Measurements from ENCODE around the gene SERPINA1.

The SERPINA1 gene

DNA sequence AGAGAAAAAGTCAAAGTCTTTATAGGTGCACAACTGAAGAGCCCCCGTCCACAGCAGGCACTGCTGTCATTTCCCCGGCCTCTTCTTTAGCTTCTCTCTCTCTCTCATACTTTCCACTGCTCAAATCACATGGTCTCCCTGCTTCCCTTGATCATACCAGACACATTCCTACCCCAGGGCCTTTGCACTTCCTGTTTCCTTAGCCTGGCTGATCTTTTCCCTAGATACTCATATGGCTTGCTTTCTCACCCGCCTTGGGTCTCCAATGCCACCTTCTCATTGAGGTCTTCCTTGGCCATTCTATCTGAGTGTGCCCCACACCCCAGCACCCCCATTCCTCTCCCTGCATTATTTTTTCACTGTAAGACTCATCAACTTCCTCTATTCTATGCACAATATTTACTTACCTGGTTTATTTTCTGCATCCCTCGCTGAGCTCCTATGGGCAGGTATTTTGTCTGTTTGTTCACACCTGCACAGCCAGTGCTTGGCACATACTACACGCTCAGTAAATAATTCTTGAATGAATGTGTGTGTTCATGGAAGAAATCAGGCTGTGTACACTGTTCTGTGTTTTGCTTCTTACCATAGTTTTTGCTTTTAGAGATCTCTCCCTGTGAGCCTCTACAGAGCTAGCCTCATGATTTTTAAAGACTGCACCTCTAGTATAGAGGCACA is 31.9 kb downstream of the SERPINA1 start:
- TF ChIP-seq POLR2AphosphoS5 (IDR thresholded peaks at IDR 0.05; ENCODE audit: low read depth, low read length) (no peak), FOXP2 (optimal IDR thresholded peaks at IDR 0.05; ENCODE audit: borderline replicate concordance, extremely low read depth, extremely low read length, insufficient read depth) (no peak), SIN3A (IDR thresholded peaks at IDR 0.05; ENCODE audit: borderline replicate concordance, insufficient read depth, low read length) (no peak), TAF1 (IDR thresholded peaks at IDR 0.05; ENCODE audit: borderline replicate concordance, insufficient read depth, low read length) (no peak)
- TF ChIP-seq, protein P1, sequence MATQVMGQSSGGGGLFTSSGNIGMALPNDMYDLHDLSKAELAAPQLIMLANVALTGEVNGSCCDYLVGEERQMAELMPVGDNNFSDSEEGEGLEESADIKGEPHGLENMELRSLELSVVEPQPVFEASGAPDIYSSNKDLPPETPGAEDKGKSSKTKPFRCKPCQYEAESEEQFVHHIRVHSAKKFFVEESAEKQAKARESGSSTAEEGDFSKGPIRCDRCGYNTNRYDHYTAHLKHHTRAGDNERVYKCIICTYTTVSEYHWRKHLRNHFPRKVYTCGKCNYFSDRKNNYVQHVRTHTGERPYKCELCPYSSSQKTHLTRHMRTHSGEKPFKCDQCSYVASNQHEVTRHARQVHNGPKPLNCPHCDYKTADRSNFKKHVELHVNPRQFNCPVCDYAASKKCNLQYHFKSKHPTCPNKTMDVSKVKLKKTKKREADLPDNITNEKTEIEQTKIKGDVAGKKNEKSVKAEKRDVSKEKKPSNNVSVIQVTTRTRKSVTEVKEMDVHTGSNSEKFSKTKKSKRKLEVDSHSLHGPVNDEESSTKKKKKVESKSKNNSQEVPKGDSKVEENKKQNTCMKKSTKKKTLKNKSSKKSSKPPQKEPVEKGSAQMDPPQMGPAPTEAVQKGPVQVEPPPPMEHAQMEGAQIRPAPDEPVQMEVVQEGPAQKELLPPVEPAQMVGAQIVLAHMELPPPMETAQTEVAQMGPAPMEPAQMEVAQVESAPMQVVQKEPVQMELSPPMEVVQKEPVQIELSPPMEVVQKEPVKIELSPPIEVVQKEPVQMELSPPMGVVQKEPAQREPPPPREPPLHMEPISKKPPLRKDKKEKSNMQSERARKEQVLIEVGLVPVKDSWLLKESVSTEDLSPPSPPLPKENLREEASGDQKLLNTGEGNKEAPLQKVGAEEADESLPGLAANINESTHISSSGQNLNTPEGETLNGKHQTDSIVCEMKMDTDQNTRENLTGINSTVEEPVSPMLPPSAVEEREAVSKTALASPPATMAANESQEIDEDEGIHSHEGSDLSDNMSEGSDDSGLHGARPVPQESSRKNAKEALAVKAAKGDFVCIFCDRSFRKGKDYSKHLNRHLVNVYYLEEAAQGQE (IDR thresholded peaks at IDR 0.05; ENCODE audit: insufficient read depth in 1 of 2, low read depth in 2 of 2, low read length in 2 of 2), result no peak

DNA sequence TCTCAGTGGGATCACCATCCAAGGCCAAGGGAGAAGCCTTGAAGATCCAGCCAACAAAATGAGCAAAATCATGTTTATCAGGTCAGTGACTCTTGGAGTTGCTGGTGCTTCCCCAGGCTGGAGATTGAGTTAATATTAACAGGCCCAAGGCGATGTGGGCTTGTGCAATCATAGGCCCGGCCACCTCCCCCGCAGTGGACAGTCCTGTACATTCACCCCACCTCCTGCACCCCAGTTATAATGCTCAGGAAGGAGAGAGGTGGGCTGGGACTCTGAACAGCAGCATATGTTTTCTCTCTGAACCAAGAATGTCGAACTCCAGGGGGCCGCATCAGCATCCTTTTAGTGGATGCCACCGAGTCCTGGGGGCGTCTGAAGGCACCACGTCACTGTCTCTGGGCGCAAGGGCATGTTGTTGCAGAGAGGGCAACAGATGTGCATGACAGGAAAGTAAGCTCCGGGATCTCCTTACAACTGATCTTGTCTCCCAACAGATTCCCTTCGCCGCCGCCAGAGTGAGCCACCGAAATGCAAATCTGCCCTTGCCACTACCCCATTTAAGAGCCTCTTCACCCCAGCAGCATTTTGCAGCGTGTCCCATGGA is 33.1 kb downstream of the SERPINA1 start:
- TF ChIP-seq, protein P1 (IDR thresholded peaks at IDR 0.05; ENCODE audit: insufficient read depth in 1 of 2, low read depth in 2 of 2, low read length in 2 of 2), result no peak
- TF ChIP-seq SIN3A (IDR thresholded peaks at IDR 0.05; ENCODE audit: borderline replicate concordance, insufficient read depth, low read length), result no peak
- no peak for TF ChIP-seq TAF1 (IDR thresholded peaks at IDR 0.05; ENCODE audit: borderline replicate concordance, insufficient read depth, low read length)
- no peak for TF ChIP-seq POLR2AphosphoS5 (IDR thresholded peaks at IDR 0.05; ENCODE audit: low read depth, low read length)

DNA sequence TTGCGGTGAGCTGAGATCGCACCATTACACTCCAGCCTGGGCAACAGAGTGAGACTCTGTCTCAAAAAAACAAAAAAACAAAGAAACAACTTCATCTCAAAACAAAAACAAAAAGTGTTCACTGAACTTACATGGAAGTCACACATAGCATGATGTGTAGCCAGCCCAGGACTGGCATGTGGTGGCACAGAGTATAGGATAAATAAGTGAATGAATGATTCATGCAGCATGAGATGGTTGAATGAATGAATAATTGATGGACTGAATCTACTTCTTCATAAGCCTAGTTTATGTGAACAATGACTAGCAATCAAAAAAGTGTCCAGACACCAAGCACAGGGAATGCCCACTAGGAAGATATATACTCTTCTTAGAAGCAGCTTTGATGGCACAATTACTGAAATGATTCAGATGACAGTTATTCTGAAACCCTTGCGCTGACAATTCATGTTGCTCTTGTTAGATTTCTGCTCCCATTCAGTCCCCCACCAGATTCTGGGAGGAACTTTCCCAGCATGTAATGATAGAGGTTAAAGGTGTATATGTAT is 33.7 kb downstream of the SERPINA1 start:
- TF ChIP-seq SIN3A (IDR thresholded peaks at IDR 0.05; ENCODE audit: borderline replicate concordance, insufficient read depth, low read length) (no peak), FOXP2 (optimal IDR thresholded peaks at IDR 0.05; ENCODE audit: borderline replicate concordance, extremely low read depth, extremely low read length, insufficient read depth) (no peak), POLR2AphosphoS5 (IDR thresholded peaks at IDR 0.05; ENCODE audit: low read depth, low read length) (no peak), TAF1 (IDR thresholded peaks at IDR 0.05; ENCODE audit: borderline replicate concordance, insufficient read depth, low read length) (no peak)
- TF ChIP-seq, protein P1 (IDR thresholded peaks at IDR 0.05; ENCODE audit: insufficient read depth in 1 of 2, low read depth in 2 of 2, low read length in 2 of 2), result no peak

DNA sequence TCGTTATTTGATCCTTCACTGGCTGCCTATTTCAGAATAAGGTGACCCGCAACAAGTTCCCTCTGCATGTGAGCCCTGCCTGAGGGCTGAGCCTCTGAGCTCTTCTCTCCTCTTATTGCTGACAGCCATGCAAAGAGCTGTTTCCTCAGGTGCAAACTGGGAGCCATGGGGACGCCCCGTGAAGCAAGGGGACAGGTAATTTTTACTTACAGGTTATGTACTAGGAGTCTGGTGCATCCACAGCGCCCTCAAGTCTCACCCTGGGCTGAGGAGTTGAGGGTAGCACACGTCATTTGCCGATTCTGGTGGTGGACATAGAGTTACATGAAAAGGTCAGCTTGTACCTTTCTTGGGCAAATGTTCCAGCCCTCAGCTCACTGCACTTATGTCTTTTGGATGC is 39.1 kb downstream of the SERPINA1 start:
- TF ChIP-seq, protein P1 (IDR thresholded peaks at IDR 0.05; ENCODE audit: insufficient read depth in 1 of 2, low read depth in 2 of 2, low read length in 2 of 2), result no peak
- TF ChIP-seq POLR2AphosphoS5 (IDR thresholded peaks at IDR 0.05; ENCODE audit: low read depth, low read length) (no peak), TAF1 (IDR thresholded peaks at IDR 0.05; ENCODE audit: borderline replicate concordance, insufficient read depth, low read length) (no peak), SIN3A (IDR thresholded peaks at IDR 0.05; ENCODE audit: borderline replicate concordance, insufficient read depth, low read length) (no peak), FOXP2 (optimal IDR thresholded peaks at IDR 0.05; ENCODE audit: borderline replicate concordance, extremely low read depth, extremely low read length, insufficient read depth) (no peak)

Data from PFSK-1 (cell line).